Measurements from ENCODE around the gene DENND1C. TPM values are rescaled to one million over a fixed set of nuclear protein-coding genes. Genes with fewer than 3 reads are reported as not detected.
"Not testable (repeated sequence)": the region's sequence is repeated elsewhere in the genome, so short reads cannot be mapped to it uniquely, and the experiment has no call there.

Gene DENND1C
- total RNA-seq, 1 donor from 2014 or later, result not detected

DNA sequence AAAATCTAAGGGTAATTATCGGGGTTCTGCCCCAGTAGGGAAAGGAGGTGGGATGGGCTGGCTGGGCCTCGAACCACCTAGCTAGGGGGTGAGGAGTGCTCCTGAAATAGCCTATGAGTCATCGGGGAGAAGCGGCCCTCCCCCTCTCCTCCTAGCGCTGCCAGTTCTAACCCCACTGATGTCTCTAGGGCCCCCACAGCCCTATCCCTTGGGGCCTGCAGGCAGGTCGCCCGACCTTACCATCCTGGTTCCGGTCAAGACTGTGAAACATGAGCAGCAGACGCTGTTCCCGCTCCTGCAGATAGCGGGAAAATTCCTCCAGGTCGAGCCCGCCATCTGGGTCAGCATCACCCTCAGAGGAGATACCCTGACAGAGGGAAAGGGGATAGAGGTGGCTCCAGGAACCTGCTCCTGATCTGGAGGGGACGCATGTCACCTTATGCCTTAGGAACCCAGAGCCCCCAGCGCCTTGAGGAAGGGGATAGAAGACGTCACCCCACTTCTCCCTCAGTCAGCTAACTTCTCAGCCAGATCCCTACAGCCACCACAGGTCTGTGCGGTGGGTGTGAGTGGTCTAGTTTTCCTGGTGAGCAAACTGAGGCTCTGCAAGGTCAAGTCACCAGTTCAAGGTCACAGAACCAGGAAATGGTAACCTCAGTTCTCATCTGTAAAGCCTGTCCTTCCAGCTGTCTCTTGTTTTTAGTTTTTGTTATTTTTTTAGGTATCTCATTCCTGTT is 23.5 kb downstream of the DENND1C start:
- DNase-seq (ENCODE audit: low read depth, low spot score), result no peak

DNA sequence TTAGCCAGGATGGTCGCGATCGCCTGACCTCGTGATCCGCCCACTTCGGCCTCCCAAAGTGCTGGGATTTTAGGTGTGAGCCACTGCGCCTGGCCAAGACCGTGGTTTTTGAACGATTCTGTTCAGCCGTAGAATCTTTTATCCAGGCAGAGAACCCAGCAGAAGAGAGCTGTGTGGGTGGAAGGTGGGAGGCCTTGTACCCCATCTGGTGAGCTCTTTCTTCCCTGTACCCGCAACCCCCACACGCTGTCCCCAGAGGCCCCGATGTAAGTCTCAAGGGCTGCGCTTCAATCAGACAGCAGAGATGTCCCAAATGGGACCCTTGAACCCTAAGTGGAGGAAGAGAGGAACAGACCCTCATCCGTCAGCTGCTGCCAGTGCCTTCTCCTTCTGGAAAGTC is 25.7 kb downstream of the DENND1C start:
- no peak for DNase-seq (ENCODE audit: low read depth, low spot score)

DNA sequence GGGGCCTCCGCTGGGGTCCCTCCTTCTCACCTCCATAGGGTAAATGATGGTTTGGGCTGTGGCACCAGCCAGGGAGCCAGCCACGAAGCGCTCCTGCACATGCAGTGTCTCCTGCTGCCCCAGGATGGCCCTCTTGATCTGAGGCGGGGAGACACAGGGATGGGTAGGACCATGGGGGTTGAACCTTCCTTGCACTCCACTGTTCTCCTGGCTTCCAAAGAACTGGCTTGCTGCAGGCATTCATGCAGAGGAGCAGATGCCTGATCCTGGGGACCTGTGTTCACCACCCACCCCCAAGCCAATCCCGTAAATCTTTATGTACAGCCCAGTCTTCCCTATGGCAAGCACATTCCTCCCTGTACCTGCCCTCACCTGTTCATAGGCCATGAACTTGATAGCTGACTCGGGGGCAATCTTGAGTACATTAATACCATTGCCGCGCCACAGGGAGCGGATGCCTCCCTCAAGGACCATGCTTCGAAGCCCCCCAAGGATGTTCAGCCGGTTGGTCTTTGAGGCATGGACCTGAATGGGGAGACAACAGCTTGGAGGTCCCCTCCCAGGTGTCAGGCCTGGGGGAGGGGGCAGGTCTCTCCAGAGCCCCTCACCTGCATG is 27.5 kb downstream of the DENND1C start:
- no peak for DNase-seq (ENCODE audit: low read depth, low spot score)

DNA sequence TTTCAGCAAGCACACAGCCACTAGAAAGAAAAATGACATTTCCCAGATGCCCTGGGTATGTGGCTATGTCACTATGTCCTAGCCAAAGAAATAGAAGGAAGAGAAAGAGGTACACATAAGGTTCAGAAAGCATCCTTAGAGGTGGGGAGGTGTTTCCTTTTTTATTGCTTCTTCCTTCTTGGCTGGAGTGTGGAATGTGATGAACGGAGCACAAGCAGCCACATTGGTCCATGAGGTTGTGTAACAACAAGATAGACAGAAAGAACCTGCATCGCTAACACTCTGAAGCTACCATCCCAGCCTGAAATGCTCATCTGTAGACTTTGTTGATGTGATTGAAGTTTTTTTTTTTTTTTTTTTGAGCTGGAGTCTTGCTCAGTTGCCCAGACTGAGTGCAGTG is 28.7 kb downstream of the DENND1C start:
- no peak for DNase-seq (ENCODE audit: low read depth, low spot score)

DNA sequence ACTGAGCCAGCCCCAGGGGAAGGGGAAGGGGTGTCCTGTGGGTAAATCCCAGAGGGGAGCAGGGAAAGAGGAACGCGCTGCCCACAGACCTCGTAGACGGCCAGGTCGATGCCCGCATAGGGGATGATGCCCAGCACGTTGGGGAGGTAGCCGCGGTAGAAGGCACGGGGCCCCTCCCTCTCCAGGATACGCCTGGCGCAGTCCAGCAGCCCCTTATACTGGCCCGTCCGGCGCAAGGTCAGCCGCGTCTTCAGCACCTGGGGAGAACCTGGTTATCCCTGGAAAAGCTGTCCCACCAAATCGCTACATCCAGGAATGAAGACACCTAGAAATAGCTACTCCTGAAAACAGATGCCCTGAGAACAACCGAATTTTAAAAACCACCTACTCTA is 29.4 kb downstream of the DENND1C start:
- DNase-seq (ENCODE audit: low read depth, low spot score), result no peak

DNA sequence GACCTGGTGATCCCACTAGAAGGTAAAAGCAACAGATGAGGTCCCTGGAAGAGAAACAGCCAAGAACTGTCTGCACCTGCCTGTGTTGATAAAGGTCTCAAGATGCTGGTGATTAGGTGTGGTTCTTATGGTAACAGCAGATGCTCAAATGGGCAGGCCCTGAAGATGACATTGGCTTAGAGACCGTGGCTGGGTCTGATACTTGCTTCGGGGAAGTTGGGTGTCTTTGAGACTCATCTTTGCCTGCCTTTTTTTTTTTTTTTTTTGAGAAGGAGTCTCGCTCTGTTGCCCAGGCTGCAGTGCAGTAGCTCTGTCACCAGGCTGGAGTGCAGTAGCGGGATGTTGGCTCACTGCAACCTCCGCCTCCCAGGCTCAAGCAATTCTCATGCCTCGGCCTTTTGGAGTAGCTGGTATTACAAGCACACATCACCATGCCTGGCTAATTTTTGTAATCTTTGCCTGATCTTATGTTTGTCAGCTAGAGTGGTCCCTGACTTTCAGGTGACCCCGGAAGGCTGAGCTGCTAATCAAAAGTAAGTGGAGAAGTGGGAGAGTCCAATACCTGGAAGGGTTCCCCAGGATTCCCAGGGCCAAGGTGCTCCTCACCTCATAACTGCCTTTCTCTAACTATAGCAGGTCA is 29.9 kb downstream of the DENND1C start:
- DNase-seq (ENCODE audit: low read depth, low spot score), result no peak

DNA sequence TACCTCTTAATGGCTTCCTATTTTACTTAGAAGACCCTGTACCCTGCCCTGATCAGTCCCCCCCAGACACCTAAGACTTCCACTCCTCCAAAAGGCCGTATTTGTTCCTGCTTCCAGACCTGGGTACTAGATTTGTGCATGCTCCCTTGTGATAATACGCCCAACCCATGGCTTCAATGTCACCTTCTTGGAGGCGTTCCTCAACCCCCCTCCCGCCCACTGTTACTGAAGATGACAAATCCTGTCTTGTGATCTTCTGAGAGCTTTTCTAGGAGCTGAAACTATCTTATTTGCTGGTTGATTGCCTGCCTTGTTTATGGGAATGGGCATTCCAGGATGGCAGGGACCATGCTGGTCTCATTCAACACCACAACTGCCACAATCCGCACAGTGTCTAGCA is 31.4 kb downstream of the DENND1C start:
- no peak for DNase-seq (ENCODE audit: low read depth, low spot score)

DNA sequence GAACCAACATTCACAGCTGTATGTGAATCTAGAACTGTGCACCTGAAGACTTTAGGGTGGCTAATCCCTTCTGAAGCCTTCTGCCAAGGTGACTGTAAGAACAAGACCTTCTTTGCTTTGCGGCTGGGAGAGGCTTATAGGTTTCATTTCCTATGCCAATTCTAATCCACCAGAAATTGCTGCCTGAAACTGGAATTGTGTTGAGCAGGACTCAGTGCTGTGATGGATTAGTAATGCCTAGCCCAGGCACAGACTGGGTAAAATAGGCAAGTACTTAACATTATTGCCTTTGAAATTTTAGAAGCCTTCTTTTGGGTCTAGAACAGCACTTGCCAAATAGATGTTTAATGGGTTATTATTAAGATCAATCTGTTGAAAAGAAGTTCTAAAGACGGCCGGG is 33.5 kb downstream of the DENND1C start:
- DNase-seq (ENCODE audit: low read depth, low spot score), result no peak

DNA sequence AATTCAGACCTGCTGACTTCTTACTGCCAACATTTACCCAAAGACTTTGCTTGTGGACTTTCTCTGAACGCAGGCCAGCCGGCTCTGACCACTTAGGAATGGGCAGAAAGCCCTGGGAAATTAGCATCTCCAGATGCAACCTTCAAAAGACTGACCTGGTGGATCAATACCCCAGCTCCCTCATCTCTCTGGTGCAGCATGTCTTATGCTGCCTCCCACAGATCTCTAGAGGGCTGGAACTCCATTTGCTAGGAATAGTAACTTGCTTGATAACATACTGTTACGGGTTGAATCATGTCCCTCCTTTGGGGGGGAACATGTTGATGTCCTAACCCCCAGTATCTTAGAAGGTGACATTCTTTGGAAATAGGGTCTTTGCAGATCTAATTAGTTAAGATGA is 35.1 kb downstream of the DENND1C start:
- no peak for DNase-seq (ENCODE audit: low read depth, low spot score)

DNA sequence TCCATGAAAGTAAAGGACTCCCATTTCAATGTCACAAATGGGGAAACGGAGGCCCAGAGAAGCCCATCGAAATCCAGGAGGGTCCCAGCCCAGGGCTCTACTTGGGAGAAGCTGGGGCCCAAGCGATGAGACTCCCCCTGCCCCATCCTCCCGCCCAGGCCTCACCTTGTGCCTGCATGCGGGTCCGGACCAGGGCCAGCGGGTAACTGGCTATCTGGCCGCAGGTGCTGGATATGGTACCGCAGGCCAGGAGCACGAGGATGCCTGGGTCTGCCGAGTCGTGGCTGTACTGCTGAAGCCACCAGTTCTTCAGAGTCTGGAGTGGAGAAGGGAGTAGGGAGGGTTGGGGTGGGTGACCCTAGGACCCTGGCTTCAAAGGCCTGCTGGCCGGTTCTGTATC is 37.6 kb downstream of the DENND1C start:
- no peak for DNase-seq (ENCODE audit: low read depth, low spot score)

DNA sequence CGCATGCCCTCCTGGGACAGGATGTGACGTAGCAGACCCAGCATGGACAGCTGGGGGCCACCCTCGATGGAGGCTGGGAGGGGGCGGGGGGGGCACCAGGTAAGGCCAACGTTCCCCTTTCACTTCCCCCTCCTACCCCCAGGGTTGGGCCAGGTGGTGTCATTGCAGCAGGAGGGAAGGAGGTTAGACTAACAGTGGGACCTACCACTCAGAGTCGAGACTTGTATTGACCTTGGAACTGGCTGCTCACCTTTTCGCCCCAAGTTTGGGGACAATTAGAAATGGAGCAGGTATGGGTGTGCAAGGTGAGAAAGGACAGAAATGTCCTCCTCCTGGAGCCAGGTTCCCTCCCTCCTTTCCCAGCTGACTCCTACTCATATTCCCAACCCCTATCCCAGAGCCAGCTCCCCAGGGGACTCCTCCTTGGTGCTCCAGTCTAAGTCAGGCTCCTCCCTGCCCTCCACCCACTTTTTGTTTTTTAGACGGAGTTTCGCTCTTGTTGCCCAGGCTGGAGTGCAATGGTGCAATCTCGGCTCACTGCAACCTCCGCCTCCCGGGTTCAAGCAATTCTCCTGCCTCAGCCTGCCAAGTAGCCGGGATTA is 39.4 kb downstream of the DENND1C start:
- no peak for DNase-seq (ENCODE audit: low read depth, low spot score)

DNA sequence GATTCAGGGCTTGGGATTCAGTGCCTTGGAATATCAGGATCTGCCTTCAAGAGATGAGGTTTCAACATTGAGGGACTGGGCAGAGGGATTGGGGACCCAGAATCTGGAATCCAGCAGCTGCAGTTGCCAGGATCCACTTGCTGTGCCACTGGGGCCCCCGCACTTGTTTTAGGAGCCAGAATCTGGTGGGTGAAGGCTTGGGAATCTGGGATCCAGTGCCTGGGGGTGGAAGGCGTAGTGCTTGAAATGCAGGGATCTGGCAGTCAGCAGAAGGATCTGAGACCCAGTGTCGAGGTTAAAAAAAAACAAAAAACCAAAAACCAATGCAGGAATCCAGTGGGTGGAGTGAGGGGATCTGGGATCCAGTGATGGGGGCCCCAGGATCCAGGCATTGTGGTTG is 40.7 kb downstream of the DENND1C start:
- no peak for DNase-seq (ENCODE audit: low read depth, low spot score)

DNA sequence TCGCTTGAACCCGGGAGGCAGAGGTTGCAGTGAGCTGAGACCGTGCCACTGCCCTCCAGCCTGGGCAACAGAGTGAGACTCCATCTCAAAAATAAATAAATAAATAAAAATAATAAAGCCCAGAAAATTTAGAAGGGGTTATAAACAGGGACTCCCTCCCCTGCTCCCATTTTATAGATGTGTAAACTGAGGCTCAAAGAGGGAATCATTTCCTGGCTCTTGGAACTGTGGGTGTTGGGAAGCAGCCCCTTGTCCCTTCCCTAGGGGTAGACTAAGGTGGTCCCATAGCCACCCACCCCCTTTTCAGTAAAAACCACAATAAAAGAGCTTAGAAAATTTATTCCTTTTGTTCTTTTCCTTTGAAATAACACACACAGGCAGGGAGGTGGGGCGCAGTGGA is 41.8 kb downstream of the DENND1C start:
- no peak for DNase-seq (ENCODE audit: low read depth, low spot score)

DNA sequence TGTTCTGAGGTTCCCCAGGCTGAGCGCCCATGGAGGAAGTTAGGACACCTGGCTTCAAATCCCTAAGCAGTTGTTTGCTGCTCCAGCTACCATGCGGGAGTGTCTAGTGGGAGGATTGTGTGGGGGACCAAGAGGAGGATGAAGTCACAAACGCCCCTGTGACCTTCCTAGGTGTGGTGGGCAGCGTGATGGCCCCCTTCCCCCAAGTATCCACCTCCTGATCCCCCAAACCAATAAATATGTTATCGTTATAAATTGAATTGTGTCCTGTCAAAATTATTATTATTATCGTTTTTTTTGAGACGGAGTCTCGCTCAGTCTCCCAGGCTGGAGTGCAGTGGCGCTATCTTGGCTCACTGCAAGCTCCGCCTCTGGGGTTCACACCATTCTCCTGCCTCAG is 47.9 kb downstream of the DENND1C start, which contains the start of gene SLC25A41:
Gene SLC25A41 (minus strand): TSS at position 101 of the 400 bp plus-strand sequence. CDS start 70 bp downstream, at position 31.
- no peak for DNase-seq (ENCODE audit: low read depth, low spot score)

DNA sequence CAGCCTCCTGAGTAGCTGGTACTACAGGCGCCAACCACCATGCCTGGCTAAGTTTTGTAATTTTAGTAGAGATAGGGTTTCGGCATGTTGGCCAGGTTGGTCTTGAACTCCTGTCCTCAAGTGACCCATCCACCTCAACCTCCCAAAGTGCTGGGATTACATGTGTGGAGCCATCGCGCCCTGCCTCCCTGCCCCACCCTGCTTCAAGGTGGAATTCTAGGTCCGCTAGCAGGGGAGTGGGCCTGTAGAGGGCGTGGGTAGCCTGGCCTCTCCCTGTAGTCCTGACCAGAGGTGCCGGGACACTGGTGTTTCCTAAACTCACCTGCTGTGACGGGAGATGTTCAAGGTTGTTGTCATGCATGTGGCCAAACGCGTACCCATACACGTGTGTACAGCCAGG is 48.4 kb downstream of the DENND1C start:
- no peak for DNase-seq (ENCODE audit: low read depth, low spot score)

DNA sequence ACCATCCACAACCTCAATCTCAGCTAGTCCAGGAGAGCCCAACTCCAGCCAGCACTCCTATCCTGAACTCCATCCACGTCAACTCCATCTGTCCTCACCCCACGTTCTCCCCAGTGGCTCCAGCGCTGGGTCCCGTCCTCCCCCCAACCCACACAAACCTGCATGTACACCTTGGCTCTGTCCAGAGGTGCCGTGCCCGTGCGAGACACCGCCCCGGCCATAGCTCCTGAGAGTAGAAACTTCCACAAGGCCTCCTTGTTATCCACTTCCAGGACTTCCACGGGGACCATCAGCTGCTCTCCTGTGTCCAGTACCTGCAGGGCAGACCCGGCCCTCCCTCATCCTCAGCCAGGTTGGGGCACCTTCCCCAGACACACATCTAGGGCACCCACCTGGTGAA is 49.7 kb downstream of the DENND1C start:
- DNase-seq (ENCODE audit: low read depth, low spot score), result no peak

DNA sequence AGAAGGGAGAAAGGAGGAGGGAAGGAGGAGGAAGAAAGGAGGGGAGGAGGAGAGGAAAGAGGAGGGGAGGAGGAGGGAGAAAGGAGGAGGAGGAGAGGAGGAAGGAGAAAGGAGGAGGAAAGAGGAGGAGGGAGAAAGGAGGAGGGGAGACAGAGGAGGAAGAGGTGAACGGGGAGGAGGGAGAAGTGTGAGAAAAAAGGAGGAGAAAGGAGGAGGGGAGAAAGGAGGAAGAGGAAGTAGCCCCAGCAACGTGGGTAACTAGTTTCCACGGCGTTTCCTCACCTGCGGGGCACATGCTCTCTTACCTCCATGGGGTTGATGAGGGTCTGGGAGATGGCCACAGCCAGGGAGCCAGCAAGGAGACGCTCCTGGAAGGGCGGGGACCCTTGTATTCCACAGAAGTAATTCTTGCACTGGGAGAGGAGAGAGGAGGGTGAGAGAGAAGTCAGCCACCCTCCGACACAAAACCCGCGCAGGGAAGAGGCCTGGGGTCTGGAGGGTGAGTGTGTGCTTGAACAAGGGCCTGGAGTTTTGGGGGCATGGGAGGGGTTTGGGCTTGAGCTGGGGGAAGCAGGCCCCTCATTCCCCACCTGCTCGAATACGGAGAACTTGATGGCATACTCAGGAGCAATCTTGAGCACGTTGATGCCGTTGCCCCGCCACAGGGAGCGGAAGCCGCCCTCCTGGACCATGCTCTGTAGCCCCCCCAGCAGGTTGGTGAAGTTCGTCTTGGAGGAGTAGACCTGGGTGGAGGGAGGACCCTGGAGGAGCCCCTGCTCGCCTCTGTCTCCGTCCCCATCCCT is 52.0 kb downstream of the DENND1C start:
- no peak for DNase-seq (ENCODE audit: low read depth, low spot score)

DNA sequence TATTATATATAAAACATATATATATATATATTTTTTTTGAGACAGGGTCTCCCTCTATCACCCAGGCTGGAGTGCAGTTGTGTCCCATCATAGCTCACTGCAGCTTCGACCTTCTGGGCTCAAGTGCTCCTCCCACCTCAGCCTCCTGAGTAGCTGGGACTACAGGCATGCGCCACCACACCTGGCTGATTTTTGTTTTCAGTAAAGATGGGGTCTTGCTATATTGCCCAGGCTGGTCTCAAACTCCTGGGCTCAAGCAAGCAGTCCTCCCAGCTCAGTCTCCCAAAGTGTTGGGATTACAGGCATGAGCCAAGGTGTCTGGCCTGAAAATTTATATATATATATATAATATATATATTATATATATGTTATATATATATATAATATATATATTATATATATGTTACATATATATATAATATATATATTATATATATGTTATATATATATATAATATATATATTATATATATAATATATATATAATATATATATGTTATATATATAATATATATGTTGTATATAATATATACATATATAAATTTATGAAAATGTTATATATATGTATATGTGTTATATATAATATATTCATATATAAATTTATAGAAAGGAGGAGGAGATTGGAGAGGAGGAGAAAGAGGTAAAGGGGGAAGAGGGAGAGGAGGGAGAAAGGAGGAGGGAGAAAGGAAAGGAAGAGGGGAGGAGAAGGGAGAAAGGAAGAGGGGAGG is 52.7 kb downstream of the DENND1C start:
- not testable (repeated sequence) for DNase-seq (ENCODE audit: low read depth, low spot score)

DNA sequence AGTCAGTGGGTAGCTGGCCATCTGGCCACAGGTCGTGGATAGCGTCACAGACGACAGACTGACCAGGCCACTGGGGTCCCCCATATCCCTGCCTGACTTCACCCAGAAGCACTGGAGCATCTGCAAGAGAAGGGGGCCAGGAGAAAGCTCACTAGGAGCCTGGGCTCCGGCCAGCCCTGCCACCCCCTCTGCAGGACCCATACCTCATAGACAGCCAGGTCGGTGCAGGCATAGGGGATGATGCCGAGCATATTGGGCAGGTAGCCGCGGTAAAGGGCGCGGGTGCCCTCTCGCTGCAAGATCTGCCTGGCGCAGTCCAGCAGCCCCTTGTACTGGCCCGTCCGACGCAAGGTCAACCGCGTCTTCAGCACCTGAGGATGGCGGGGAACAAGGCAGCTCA is 54.5 kb downstream of the DENND1C start:
- no peak for DNase-seq (ENCODE audit: low read depth, low spot score)

DNA sequence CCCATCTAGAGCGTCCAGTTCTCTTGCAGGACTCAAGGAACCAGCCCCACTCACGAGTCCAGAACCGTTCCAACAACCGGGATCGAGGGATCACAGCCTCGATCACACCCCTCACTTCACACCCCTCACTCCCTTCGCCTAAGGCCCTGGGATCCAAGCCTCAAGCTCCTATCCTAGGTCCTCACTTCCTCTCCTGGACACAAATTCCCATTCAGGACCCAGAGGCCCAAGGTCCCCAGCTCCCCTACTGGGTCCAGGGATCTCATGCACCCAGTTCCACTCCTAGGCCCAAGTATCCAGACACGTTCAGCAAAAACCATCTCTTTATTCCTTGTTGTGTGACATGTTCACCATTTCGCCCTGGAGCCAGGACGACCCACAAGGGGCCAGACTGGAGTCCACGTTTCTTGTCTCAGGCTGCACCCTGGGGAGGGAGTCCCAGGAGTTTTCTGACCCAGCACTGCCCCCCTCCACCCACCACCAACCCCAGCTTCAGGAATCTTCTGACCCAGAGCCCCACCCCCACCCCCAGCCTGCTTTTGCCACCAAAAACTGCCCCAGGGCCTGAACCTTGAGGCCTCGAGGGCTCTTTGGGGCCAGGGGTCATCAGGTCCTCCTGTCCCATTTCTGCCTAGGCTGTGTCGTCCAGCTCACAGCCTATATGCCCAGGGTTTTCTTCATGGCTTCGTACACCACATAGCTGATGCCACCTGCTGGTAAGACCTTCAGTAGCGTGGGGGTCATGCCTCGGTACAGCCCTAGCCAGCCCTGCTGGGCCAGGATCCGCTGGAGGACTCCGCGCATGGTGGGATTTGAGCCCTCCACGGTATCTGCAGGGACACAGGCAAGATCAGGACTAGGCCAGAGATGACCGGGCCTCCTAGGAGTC is 55.6 kb downstream of the DENND1C start:
- no peak for DNase-seq (ENCODE audit: low read depth, low spot score)

Data from pulmonary artery endothelial cell (primary cell).